Measurements from ENCODE around the gene TUBB4B. TPM values are rescaled to one million over a fixed set of nuclear protein-coding genes. Genes with fewer than 3 reads are reported as not detected.
"Not testable (repeated sequence)": the region's sequence is repeated elsewhere in the genome, so short reads cannot be mapped to it uniquely, and the experiment has no call there.

Gene TUBB4B
- total RNA-seq, 2 experiments from 2014 or later = 314 to 319 TPM

GRCh38 chr9:137254624-137255447 lies 13.7 kb downstream of the TUBB4B start, which contains the start of gene NELFB:
Gene NELFB (plus strand): TSS chr9:137255327.
- peak; percentile 96 for DNase-seq
- CTCF ChIA-PET = interaction anchor here (0.7 to 2.6 kb wide), 7 partner anchors 10 to 220 kb away, joined by 3 to 12 read pairs (median 4); partner anchors contain the start of gene TUBB4B
- Mint-ChIP-seq H3K4me1 (peaks cover 18% of the 10 kb centered on the region), H3K27ac (peak within 1 kb of the TSS; percentile 83), H3K36me3 (ENCODE audit: low read depth) (peaks cover 23% of the 10 kb centered on the region), H3K9me3 (no peaks in the 10 kb centered on the region), H3K27me3 (peaks cover 3% of the 10 kb centered on the region), H3K4me3 (peak within 1 kb of the TSS; percentile 89)
- POLR2A ChIA-PET = interaction anchor here (0.9 to 12.2 kb wide), 11 partner anchors 13 to 207 kb away, joined by 3 to 251 read pairs (median 4); partner anchors contain the start of genes CYSRT1, NDOR1, TMEM203 and TOR4A

GRCh38 chr9:137255448-137256114 lies 14.5 kb downstream of the TUBB4B start:
- Mint-ChIP-seq H3K4me3 (peak overlapping the region; percentile 89), H3K27me3 (peaks cover 3% of the 10 kb centered on the region), H3K4me1 (peaks cover 18% of the 10 kb centered on the region), H3K27ac (peak overlapping the region; percentile 83), H3K36me3 (ENCODE audit: low read depth) (peaks cover 23% of the 10 kb centered on the region), H3K9me3 (no peaks in the 10 kb centered on the region)
- POLR2A ChIA-PET = interaction anchor here (0.7 to 12.2 kb wide), 12 partner anchors 8 to 221 kb away, joined by 3 to 251 read pairs (median 4); partner anchors contain the start of genes CYSRT1, NDOR1, TMEM203 and TOR4A
- CTCF ChIA-PET = interaction anchor here (1.1 to 2.6 kb wide), 5 partner anchors 9 to 221 kb away, joined by 3 to 12 read pairs (median 8); partner anchors contain the start of gene TUBB4B
- peak; percentile 47 for DNase-seq

GRCh38 chr9:137256362-137256761 lies 15.3 kb downstream of the TUBB4B start:
- Mint-ChIP-seq H3K27ac (no peak overlapping the region), H3K4me3 (peak overlapping the region; percentile 89), H3K36me3 (ENCODE audit: low read depth) (peaks cover 23% of the 10 kb centered on the region), H3K27me3 (peaks cover 3% of the 10 kb centered on the region), H3K4me1 (peaks cover 18% of the 10 kb centered on the region), H3K9me3 (no peaks in the 10 kb centered on the region)
- DNase-seq = no peak
- ChIA-PET POLR2A (interaction anchor here (0.7 to 12.2 kb wide), 10 partner anchors 9 to 222 kb away, joined by 3 to 251 read pairs (median 4); partner anchors contain the start of genes CYSRT1, TOR4A and TUBB4B), CTCF (interaction anchor here (1.4 to 1.5 kb wide), 2 partner anchors 9 to 15 kb away, joined by 3 to 4 read pairs; partner anchors contain the start of gene TUBB4B)

GRCh38 chr9:137256856-137257255 lies 15.8 kb downstream of the TUBB4B start:
- CTCF ChIA-PET = interaction anchor here (1.4 kb wide), 1 partner anchor 16 kb away, joined by 3 read pairs; the partner anchor contains the start of gene TUBB4B

GRCh38 chr9:137262173-137262908 lies 21.3 kb downstream of the TUBB4B start:
- POLR2A ChIA-PET, H3K27me3 Mint-ChIP-seq, H3K4me1 Mint-ChIP-seq, H3K4me3 Mint-ChIP-seq, H3K27ac Mint-ChIP-seq, H3K9me3 Mint-ChIP-seq, DNase-seq: not testable (repeated sequence)
- H3K36me3 Mint-ChIP-seq (ENCODE audit: low read depth) = peaks cover 30% of the 10 kb centered on the region
- CTCF ChIA-PET = interaction anchor here (1.2 kb wide), 1 partner anchor 15 kb away, joined by 4 read pairs; the partner anchor contains the start of gene TOR4A

More at GRCh38 chr9:137256856-137257255, 15.8 kb downstream of the TUBB4B start:
- Mint-ChIP-seq H3K36me3 (ENCODE audit: low read depth) (peaks cover 27% of the 10 kb centered on the region), H3K27me3 (peaks cover 3% of the 10 kb centered on the region), H3K27ac (no peak overlapping the region), H3K4me1 (peaks cover 18% of the 10 kb centered on the region), H3K4me3 (peak overlapping the region; percentile 89), H3K9me3 (no peaks in the 10 kb centered on the region)
- POLR2A ChIA-PET = interaction anchor here (0.9 to 12.2 kb wide), 4 partner anchors 15 to 26 kb away, joined by 4 to 251 read pairs (median 9); partner anchors contain the start of genes TOR4A and TUBB4B
- DNase-seq = no peak

- Mint-ChIP-seq H3K4me3 (no peak overlapping the region), H3K27me3 (no peaks in the 10 kb centered on the region), H3K9me3 (no peaks in the 10 kb centered on the region), H3K27ac (no peak overlapping the region), H3K4me1 (no peaks in the 10 kb centered on the region), H3K36me3 (ENCODE audit: low read depth) (peaks cover 33% of the 10 kb centered on the region)
- CTCF ChIA-PET = interaction anchor here (1.2 kb wide), 1 partner anchor 15 kb away, joined by 4 read pairs; the partner anchor contains the start of gene TOR4A
- POLR2A ChIA-PET = no interaction called here
- DNase-seq = no peak
Observed at GRCh38 chr9:137262909-137263285, 21.8 kb downstream of the TUBB4B start.

- Mint-ChIP-seq H3K4me1 (no peaks in the 10 kb centered on the region), H3K36me3 (ENCODE audit: low read depth) (peaks cover 34% of the 10 kb centered on the region), H3K9me3 (no peaks in the 10 kb centered on the region), H3K27me3 (no peaks in the 10 kb centered on the region), H3K27ac (no peak overlapping the region), H3K4me3 (no peak overlapping the region)
- no peak for DNase-seq
- POLR2A ChIA-PET = no interaction called here
- CTCF ChIA-PET = no interaction called here
Observed at GRCh38 chr9:137263506-137263905, 22.4 kb downstream of the TUBB4B start.

- POLR2A ChIA-PET = no interaction called here
- no peak overlapping the region for H3K27ac Mint-ChIP-seq
- H3K36me3 Mint-ChIP-seq (ENCODE audit: low read depth) = peaks cover 35% of the 10 kb centered on the region
- CTCF ChIA-PET = interaction anchor here (1.6 kb wide), 1 partner anchor 8 kb away, joined by 4 read pairs; the partner anchor contains the start of gene NELFB
- H3K27me3 Mint-ChIP-seq = no peaks in the 10 kb centered on the region
- H3K9me3 Mint-ChIP-seq = no peaks in the 10 kb centered on the region
- no peak for DNase-seq
- H3K4me3 Mint-ChIP-seq = no peak overlapping the region
- H3K4me1 Mint-ChIP-seq = peaks cover 2% of the 10 kb centered on the region
Observed at GRCh38 chr9:137264067-137264466, 23.0 kb downstream of the TUBB4B start.

- peaks cover 40% of the 10 kb centered on the region for H3K36me3 Mint-ChIP-seq (ENCODE audit: low read depth)
- H3K27me3 Mint-ChIP-seq = no peaks in the 10 kb centered on the region
- H3K4me3 Mint-ChIP-seq = no peak overlapping the region
- H3K4me1 Mint-ChIP-seq = peaks cover 5% of the 10 kb centered on the region
- no peak for DNase-seq
- H3K27ac Mint-ChIP-seq = no peak overlapping the region
- no peaks in the 10 kb centered on the region for H3K9me3 Mint-ChIP-seq
- ChIA-PET POLR2A (interaction anchor here (1.8 kb wide), 1 partner anchor 11 kb away, joined by 5 read pairs; the partner anchor contains the start of gene TOR4A), CTCF (interaction anchor here (1.3 to 1.6 kb wide), 2 partner anchors 10 to 29 kb away, joined by 4 read pairs; partner anchors contain the start of gene NELFB)
Observed at GRCh38 chr9:137265496-137266161, 24.5 kb downstream of the TUBB4B start.

GRCh38 chr9:137266162-137266527 lies 25.1 kb downstream of the TUBB4B start:
- CTCF ChIA-PET = interaction anchor here (1.3 kb wide), 1 partner anchor 30 kb away, joined by 4 read pairs; no protein-coding TSS in a partner anchor
- DNase-seq = no peak
- peaks cover 40% of the 10 kb centered on the region for H3K36me3 Mint-ChIP-seq (ENCODE audit: low read depth)

GRCh38 chr9:137266585-137267453 lies 25.7 kb downstream of the TUBB4B start:
- DNase-seq = no peak
- POLR2A ChIA-PET = interaction anchor here (1.2 to 1.8 kb wide), 3 partner anchors 10 to 26 kb away, joined by 3 to 5 read pairs (median 3); partner anchors contain the start of genes TOR4A and TUBB4B
- CTCF ChIA-PET = interaction anchor here (0.7 to 1.3 kb wide), 3 partner anchors 10 to 30 kb away, joined by 4 to 6 read pairs (median 4); no protein-coding TSS in a partner anchor
- Mint-ChIP-seq H3K9me3 (no peaks in the 10 kb centered on the region), H3K4me1 (peaks cover 12% of the 10 kb centered on the region), H3K4me3 (no peak overlapping the region), H3K27ac (no peak overlapping the region), H3K27me3 (no peaks in the 10 kb centered on the region), H3K36me3 (ENCODE audit: low read depth) (peaks cover 40% of the 10 kb centered on the region)

More at GRCh38 chr9:137266162-137266527, 25.1 kb downstream of the TUBB4B start:
- Mint-ChIP-seq H3K4me1 (peaks cover 8% of the 10 kb centered on the region), H3K27me3 (no peaks in the 10 kb centered on the region), H3K27ac (no peak overlapping the region), H3K4me3 (no peak overlapping the region), H3K9me3 (no peaks in the 10 kb centered on the region)
- POLR2A ChIA-PET = interaction anchor here (1.2 to 1.8 kb wide), 2 partner anchors 11 to 25 kb away, joined by 3 to 5 read pairs; partner anchors contain the start of genes TOR4A and TUBB4B

Data from activated CD4-positive, alpha-beta memory T cell treated with anti-CD3 and anti-CD28 coated beads, Interleukin-2, amount 10 ng/mL, durations not matched to agents 7 days and 5 days (primary cell).